Right lobe of liver (tissue), 4 donors: ENCODE measurements around the gene TEX44.

Experiments
- CTCF ChIP-seq, 4 donors: fragments of 200-600 bp in 3 of 4; fragments of 450-650 bp in 1 of 4; IDR thresholded peaks; one replicate each; pipeline versions ENCODE4 v1.5.1 to v1.8.0; 2016 to 2022; ENCODE audit warnings: antibody characterized with exemption in 4 of 4, mild to moderate bottlenecking in 2 of 4
- POLR2A ChIP-seq: fragments of 450-650 bp; IDR thresholded peaks from one replicate; pipeline ENCODE4 v1.6.1; 2017; ENCODE audit warnings: antibody characterized with exemption, mild to moderate bottlenecking
- donor health status: DM: no; HTN: no; CAD: no.
- donor health status: DM: no; HTN: no; CAD: no.
- donor health status: DM: no; HTN: yes; CAD: no.

- TF ChIP-seq CTCF (IDR thresholded peaks at IDR 0.05) (no peak), POLR2A (no peak)
Observed at GRCh38 chr2:231590614-231591013, 2.0 kb upstream of the TEX44 start.
